GM12874 (cell line): ENCODE results near the gene MTF2.

Experiments
- TF ChIP-seq, protein P1 (sequence below): IDR thresholded peaks from 2 replicates; pipeline ENCODE4 v1.5.1; 2011; ENCODE audit warnings: low read depth, mild to moderate bottlenecking, control low read depth, low read length, moderate library complexity; ENCODE audit not compliant: insufficient read depth

MTF2 gene

GRCh38 chr1:93123201-93123783, 44.2 kb downstream of the MTF2 start:
- TF ChIP-seq, protein P1, sequence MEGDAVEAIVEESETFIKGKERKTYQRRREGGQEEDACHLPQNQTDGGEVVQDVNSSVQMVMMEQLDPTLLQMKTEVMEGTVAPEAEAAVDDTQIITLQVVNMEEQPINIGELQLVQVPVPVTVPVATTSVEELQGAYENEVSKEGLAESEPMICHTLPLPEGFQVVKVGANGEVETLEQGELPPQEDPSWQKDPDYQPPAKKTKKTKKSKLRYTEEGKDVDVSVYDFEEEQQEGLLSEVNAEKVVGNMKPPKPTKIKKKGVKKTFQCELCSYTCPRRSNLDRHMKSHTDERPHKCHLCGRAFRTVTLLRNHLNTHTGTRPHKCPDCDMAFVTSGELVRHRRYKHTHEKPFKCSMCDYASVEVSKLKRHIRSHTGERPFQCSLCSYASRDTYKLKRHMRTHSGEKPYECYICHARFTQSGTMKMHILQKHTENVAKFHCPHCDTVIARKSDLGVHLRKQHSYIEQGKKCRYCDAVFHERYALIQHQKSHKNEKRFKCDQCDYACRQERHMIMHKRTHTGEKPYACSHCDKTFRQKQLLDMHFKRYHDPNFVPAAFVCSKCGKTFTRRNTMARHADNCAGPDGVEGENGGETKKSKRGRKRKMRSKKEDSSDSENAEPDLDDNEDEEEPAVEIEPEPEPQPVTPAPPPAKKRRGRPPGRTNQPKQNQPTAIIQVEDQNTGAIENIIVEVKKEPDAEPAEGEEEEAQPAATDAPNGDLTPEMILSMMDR: no peak

DNA sequence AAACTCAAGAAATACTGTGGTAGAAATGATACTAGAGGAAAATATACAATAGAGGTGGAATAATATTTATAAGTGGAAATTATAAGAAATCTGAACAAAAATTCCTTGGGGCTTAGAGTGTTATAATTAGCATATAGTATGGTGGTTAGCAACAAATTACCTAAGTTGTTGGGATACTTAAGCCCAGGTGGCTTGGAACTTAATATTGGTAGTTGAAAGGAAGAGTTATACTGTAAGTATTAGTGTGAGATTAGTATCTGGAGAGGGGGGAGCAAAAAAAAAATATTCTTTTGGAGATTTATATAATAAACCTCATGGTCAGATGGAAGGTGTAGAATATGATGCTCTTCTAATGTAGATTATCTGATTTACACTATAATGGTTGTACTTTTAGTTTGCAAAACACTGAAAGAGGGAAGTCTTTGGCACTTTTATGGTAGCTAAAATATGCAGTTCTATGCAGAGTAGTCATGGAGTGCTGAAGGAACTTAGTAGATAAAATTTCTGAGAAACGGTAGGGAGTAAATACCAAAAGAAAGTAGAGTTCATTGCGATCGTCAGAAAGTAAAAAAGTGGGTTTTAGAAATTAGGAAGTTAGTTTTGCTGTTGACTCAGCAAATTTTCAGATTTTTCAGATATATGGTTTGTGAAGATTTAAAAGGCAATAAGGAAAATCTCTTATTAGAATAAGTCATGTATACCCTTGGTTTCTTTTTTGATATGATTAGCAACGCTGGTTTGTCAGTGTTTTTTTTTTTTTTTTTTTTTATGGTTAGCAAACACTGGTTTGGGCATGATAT, 45.7 kb downstream of the MTF2 start:
- TF ChIP-seq, protein P1: no peak

DNA sequence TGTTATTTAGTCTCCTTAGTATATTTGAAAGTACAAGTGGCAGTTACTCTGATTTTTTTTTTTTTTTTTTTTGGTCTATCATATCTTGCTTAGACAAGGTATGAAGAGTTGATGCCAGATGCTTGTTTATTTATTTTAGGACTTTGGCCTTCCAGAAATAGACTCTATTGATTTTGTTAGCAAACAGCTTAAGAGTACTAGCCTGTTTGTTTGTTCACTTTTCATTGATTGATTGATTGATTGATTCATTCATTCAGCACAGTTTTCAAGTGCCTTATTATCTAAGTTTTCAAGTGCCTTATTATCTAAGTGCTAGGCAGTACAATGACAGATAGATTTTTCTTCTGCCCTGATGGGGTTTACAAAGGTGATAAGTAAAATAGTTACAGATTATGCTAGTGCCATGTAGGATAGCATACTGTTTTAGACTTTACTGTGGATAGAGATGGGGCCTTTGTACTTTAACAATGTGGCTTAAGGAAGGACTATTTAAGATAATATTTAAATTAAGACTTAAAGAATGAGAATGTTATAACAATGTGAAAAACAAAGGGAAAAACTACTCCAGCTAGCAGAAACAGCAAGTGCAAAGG, 50.5 kb downstream of the MTF2 start:
- TF ChIP-seq, protein P1: no peak

- TF ChIP-seq, protein P1: no peak
Measured at GRCh38 chr1:93132638-93133037, 53.6 kb downstream of the MTF2 start.

DNA sequence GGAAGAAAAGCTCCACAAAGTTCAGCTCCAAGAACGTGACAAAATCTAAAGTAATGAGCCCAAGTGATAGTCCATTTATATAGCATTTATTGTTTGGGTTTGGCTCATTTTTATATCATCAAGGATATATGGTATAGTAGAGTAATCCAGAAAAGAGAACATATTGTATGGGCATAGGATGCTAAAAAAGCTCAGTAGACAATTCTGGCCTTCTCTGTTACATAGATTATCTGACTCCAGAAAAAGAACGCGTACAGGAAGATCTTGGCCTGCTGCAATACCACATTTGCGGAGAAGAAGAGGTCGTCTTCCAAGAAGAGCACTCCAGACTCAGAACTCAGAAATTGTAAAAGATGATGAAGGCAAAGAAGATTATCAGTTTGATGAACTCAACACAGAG, 57.4 kb downstream of the MTF2 start:
- TF ChIP-seq, protein P1: no peak

- TF ChIP-seq, protein P1: no peak
Measured at GRCh38 chr1:93137604-93138292, 58.7 kb downstream of the MTF2 start.

DNA sequence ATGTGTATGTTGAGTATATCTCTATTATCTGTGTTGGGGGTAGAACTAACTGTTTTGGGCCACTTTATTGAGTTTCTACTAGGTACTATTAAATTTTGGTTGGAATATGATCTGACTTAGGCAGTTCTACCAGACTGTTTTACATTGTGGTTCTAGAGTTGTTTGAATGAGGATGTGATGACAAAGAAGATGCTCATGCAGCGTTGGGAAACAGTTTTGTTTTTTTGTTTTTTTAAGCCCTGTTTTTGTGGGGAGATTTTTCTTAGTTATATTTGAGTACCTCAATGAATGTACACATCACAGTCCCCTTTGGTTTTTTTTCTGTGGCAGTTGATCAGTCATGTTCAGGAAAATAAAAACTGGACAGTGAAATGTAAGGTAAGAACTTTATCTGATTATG, 61.0 kb downstream of the MTF2 start:
- TF ChIP-seq, protein P1: no peak
